ENCODE results near the gene CDH18.

CDH18 gene

DNA sequence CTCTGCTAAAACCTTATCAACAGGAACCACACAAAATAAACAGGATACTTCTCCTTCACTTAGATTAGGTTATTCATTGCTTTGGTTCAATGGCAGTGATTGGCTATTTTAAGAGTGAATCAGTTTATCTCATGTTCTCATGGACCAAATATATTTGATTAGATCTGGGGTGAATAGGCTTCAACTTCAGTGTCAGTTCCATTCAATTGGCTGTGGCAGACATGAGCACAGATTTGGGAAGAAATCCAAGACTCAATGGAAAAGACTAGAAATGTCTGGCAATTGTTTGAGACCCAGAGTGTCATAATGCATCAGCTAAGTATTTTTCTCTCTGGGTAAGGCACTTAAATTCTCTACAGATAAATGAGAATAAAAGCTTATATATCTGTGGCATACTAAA is 37.1 kb downstream of the CDH18 start:
- TF ChIP-seq, protein P1, sequence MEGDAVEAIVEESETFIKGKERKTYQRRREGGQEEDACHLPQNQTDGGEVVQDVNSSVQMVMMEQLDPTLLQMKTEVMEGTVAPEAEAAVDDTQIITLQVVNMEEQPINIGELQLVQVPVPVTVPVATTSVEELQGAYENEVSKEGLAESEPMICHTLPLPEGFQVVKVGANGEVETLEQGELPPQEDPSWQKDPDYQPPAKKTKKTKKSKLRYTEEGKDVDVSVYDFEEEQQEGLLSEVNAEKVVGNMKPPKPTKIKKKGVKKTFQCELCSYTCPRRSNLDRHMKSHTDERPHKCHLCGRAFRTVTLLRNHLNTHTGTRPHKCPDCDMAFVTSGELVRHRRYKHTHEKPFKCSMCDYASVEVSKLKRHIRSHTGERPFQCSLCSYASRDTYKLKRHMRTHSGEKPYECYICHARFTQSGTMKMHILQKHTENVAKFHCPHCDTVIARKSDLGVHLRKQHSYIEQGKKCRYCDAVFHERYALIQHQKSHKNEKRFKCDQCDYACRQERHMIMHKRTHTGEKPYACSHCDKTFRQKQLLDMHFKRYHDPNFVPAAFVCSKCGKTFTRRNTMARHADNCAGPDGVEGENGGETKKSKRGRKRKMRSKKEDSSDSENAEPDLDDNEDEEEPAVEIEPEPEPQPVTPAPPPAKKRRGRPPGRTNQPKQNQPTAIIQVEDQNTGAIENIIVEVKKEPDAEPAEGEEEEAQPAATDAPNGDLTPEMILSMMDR (IDR thresholded peaks at IDR 0.05; ENCODE audit: borderline replicate concordance, control extremely low read depth, extremely low read depth, insufficient read depth, missing control alignments), result no peak
- DNase-seq (ENCODE audit: low spot score), result no peak
- in situ Hi-C loops (cut with MboI; ENCODE audit: low sequenced_read_pairs, unreplicated experiment), result no loop called here

DNA sequence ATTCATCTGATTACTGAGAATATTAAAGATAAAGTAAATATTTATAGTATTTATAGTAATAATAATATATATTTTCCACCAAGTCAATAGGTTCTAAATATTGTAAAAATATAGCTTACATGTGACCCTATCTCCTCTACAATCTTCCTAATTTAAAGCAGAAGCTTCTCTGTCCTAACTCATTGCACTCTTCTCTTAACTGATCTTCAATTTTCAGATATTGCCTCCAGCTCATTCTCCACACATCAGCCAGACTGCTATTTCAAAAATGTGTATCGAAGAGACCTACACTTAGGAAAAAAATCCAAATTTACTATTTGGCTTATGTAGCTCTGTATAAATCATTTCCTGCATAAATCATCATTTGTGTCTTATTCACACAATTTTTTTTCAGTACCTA is 47.8 kb downstream of the CDH18 start:
- in situ Hi-C loops (cut with MboI; ENCODE audit: low sequenced_read_pairs, unreplicated experiment), result no loop called here
- TF ChIP-seq, protein P1 (IDR thresholded peaks at IDR 0.05; ENCODE audit: borderline replicate concordance, control extremely low read depth, extremely low read depth, insufficient read depth, missing control alignments), result no peak
- DNase-seq (ENCODE audit: low spot score), result no peak

DNA sequence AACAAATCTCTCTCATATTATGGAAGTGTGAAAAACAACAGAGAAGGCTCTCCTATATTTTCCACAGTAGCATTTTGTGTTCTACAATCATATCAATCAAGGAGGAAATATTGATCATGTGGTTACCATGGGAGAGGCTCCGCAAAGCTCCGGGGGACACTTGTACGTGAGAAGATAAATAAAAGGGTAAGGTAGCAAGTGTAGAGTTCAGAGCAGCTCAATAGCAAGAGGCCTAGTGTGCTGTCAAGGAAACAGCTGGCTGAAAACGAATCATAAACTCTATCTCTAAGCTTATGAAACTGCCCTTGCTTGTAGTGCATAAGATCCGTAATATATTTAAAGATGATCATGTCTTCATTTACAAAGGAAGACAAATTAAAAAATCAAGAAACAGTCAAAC is 57.5 kb downstream of the CDH18 start:
- in situ Hi-C loops (cut with MboI; ENCODE audit: low sequenced_read_pairs, unreplicated experiment), result no loop called here
- TF ChIP-seq, protein P1 (IDR thresholded peaks at IDR 0.05; ENCODE audit: borderline replicate concordance, control extremely low read depth, extremely low read depth, insufficient read depth, missing control alignments), result no peak
- no peak for DNase-seq (ENCODE audit: low spot score)

DNA sequence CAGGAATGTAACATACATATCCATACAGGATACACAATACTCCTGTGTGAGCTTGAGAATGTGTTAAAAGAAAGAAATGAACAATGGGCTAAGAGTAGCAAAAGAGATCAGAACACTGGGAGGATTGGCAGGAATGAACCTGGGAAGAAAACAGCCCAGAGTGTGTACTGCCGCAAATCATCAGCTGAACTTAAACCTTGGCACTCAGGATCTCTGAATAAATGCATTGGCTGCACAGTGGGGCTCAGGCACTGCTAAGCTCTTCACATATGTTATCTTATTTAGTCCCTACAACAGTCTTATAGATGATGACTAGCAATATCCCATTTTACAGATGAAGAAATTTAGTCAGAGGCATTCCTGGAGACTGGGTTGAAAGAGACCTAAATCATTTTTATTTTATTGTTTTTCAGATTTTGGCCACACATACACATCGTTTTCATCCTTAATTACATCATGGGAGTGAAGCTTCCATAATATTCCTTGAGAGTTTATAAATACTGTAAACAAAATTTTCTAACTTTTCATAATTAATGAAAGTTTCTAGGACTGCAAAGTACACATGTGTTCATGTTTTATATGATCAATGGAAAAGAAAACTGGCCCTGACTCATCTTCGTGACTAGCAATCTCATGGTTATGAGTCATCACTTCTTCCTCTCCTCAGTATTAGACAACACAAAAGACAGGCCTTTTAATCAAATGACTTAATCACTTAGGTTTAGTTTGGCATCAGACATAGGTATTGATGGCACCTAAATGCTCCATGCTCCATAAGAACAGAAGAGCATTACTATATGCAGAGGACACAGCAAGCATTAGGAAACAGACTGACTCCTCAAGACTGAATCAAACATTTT is 59.2 kb downstream of the CDH18 start:
- no peak for DNase-seq (ENCODE audit: low spot score)
- in situ Hi-C loops (cut with MboI; ENCODE audit: low sequenced_read_pairs, unreplicated experiment), result no loop called here
- TF ChIP-seq, protein P1 (IDR thresholded peaks at IDR 0.05; ENCODE audit: borderline replicate concordance, control extremely low read depth, extremely low read depth, insufficient read depth, missing control alignments), result no peak

DNA sequence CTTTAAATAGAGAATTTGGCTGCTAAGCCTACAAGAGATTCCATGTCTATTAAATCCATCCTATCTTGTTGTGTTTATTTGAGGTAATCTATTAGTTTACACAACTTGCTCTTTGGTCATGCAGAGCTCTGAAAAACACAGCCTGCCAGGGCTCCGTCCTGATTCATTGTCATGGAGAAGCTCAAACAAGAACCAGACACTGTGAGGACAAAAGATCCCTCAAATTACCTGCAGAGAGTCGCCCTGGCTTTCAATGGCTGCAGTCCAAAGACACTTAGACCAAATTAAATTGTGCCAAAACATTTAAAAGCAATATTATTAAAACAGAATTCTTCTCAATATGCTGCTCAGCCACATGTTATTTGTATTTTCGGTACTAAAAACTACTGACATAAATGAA is 60.1 kb downstream of the CDH18 start:
- TF ChIP-seq, protein P1 (IDR thresholded peaks at IDR 0.05; ENCODE audit: borderline replicate concordance, control extremely low read depth, extremely low read depth, insufficient read depth, missing control alignments), result no peak
- DNase-seq (ENCODE audit: low spot score), result no peak

DNA sequence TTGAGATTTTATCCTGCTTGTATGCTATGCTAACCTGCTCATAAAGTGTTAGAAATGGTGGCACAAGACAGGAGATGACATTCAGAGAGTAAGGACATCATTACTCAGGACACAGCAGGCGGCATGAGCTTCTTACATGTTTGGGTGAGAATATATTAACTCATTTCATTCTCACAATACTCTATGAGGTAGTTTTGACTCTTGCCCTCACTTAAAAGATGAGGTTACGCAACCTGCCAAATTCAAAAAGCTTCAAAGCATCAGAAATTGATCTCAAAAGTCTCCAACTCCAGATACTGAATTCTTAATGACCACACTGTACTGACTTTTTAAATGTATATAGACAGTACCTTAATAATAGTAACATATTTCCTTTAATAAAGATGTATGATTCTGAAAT is 60.8 kb downstream of the CDH18 start:
- DNase-seq (ENCODE audit: low spot score), result no peak
- TF ChIP-seq, protein P1 (IDR thresholded peaks at IDR 0.05; ENCODE audit: borderline replicate concordance, control extremely low read depth, extremely low read depth, insufficient read depth, missing control alignments), result no peak
- in situ Hi-C loops (cut with MboI; ENCODE audit: low sequenced_read_pairs, unreplicated experiment), result no loop called here

More for the DNA sequence above, 60.1 kb downstream of the CDH18 start:
- in situ Hi-C loops (cut with MboI; ENCODE audit: low sequenced_read_pairs, unreplicated experiment), result no loop called here
